Glomerular endothelial cell (primary cell): ENCODE data around the gene TWIST2. TPM values are rescaled to one million over a fixed set of nuclear protein-coding genes. Genes with fewer than 3 reads are reported as not detected.

Experiments used
- DNase-seq: peaks from one replicate; pipeline ENCODE4 v3.0.0-alpha.2; 2011; ENCODE audit warnings: low read depth, low spot score; ENCODE audit errors: extremely low read depth
- total RNA-seq: library from RNA; depleted of rRNA; stranded (reverse); fragments of >200 nt; gene quantifications from 2 replicates; pipeline ENCODE4 v1.2.3, GENCODE V29; 2015

TWIST2 gene
- 4.8 and 7.2 TPM in 2 replicates for total RNA-seq

DNA sequence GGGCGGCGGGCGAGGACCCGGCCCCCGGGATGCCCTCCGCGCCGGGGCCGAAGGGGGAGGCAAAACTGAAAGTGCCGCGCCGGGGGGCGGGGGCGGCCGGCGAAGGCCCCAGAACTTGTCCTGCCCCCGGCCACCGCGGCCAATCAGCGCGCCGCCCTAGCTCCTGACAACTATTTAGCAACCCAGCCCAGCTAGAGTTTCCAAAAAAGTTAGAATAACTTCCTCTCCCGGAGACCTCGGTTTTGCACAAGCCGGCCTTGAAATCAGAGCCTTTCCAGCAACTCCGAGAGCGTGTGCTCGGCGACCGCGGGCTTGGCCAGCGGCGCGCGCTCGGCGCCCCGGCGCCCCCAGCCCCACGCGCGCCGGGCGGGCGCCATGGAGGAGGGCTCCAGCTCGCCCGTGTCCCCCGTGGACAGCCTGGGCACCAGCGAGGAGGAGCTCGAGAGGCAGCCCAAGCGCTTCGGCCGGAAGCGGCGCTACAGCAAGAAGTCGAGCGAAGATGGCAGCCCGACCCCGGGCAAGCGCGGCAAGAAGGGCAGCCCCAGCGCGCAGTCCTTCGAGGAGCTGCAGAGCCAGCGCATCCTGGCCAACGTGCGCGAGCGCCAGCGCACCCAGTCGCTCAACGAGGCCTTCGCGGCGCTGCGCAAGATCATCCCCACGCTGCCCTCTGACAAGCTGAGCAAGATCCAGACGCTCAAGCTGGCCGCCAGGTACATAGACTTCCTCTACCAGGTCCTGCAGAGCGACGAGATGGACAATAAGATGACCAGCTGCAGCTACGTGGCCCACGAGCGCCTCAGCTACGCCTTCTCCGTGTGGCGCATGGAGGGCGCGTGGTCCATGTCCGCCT is at the start of gene TWIST2:
Gene TWIST2 (plus strand): TSS at position 245 of the 850 bp plus-strand sequence. CDS start 131 bp downstream, at position 376.
- no peak for DNase-seq

GRCh38 chr2:238801791-238802190 is 46.1 kb upstream of the TWIST2 start:
- no peak for DNase-seq

- DNase-seq = no peak
These were observed 44.9 kb upstream of the TWIST2 start for GRCh38 chr2:238802957-238803356.

- no peak for DNase-seq
These were observed 43.7 kb upstream of the TWIST2 start for GRCh38 chr2:238803996-238804870.

DNA sequence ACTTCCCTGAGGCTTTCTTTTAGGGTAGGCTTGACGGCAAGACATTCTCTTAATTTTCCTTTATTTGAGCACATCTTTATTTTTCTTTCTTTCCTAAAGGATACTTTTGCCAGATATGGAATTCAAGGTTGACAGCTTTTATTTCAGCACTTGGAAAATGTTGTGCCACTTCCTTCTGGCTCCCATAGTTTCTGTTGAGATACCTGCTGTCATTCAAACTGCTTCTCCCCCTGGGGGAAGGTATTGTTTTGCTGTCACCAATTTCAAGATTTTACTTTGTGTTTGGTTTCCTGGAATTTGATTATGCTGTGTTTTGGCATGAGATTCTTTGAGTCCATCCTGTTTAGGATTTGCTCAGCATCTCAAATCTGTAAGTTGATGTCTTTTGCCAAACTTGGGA is 39.1 kb upstream of the TWIST2 start:
- no peak for DNase-seq

DNA sequence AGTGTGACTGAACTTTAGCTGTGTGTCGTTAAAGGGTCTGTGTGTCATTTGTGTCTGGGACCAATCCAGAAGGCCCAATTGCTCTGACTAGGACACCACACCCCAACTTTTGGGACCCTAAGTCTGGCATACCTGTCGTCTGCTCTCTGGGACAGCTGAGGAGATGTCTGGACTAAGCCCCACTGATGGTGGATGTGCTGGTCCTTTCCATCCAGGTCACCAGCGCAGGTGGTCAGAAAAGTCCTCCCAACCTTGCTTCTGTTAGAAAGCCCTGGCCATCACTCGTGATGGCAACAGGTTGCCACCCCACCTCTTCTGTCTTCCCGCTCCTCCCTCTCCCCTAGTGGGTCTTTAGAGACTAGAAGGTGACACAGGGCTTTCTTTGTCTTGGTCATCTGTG is 37.6 kb upstream of the TWIST2 start:
- DNase-seq = no peak

- no peak for DNase-seq
These were observed 36.6 kb upstream of the TWIST2 start for GRCh38 chr2:238811293-238811692.

GRCh38 chr2:238811759-238812158 is 36.1 kb upstream of the TWIST2 start:
- DNase-seq = no peak

DNA sequence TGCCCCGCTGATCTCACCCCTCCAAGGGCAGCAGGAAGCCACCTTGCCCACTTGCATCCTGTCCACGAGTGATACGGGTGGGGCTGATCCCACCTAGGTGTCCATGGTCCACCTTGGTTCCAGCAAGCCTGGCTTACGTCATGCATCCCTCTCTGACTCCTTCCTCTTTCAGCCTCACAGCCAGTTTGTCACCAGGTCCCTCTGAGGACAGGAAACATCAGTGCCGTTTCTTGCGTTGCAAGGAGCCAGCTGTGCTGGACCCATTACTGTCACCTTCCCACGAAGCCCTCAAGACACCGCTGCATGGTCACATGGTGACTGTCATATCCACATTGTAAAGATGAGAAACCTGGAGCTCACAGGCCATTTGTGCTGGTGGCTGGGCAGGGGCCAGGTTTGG is 34.8 kb upstream of the TWIST2 start:
- DNase-seq = no peak

DNA sequence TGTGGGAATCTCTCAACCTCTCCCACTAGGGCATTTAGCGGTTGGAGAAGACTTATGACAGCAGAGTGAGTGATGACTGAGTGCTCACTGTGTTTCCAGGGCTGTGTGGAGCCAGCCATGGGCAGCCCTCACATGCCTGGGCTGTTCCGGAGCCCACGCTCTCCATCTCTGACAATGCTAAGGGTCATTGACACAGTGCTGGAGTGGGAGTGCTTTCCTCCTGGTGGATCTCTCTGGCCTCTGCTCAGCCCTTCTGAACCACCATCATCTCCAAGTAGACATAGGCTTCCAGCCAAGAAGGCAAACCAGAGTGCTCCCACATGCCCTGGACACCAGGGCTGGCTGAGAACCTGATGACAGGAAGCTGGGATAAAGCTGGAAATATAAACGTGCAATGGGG is 33.1 kb upstream of the TWIST2 start:
- no peak for DNase-seq

DNA sequence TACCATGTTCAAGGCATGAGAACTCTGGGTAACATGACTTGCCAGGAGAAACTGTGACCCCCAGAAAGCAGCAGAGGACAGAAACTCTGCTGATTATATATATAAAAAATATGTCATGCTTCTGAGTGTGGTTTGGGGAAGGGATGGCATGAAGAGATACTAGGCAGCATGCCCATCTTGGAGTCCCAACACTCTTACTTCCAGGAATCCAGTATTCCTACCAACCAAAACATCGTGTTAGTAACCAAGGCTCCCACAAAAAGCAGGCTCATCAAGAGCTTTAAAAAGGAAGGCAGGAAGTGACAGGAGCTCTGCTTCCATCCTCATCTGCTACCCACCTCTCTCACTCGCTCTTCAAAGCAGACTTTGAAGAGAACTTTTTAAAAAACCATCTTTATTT is 31.6 kb upstream of the TWIST2 start:
- no peak for DNase-seq

GRCh38 chr2:238817382-238817781 is 30.5 kb upstream of the TWIST2 start:
- DNase-seq = no peak

GRCh38 chr2:238817891-238818290 is 30.0 kb upstream of the TWIST2 start:
- DNase-seq = no peak

DNA sequence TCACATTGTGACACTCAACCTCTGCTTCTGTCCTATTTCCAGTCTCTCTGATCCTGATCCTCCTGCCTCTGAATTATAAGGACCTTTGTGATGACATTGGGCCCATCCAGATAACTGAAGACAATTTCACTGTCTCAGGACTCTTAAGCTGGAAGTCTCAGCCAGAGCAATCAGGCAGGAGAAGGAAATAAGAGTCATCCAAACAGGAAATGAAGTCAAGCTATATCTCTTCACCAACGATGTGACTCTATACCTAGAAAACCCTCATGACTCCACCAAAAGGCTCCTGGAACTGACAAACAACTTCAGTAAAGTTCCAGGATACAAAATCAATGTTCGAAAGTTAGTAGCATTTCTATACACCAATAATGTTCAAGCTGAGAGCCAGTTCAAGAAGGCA is 29.3 kb upstream of the TWIST2 start:
- no peak for DNase-seq

DNA sequence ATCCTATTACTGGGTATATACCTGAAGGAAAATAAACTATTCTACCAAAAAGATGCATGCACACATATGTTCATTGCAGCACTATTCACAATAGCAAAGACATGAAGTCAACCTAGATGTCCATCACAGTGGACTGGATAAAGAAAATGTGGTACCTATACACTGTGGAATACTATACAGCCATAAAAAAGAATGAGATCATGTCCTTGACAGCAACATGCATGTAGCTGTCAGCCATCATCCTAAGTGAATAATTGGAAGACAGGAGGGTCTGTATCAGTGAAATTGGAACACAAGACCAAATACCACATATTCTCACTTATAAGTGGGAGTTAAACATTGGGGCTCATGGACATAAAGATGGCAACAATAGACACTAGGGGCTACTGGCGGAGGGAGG is 27.7 kb upstream of the TWIST2 start:
- no peak for DNase-seq

DNA sequence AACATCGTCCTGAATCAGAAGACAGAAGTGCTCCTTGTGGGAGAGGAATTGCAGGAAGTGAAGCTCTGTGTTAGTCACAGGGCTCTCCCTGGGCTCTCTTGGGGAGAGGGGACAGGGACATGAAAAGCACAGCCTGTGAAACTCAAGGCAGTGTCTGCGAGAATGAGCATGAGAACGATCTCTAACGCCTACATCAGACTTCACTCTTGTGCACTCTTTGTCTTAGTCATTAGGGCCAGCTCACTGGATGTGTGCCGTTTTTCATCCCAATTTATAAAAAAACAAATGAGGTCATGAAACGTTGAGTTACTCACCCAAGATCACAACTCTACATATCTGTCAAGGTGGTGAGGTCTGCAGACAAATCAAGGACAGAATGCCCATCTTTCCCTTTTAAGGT is 27.0 kb upstream of the TWIST2 start:
- no peak for DNase-seq

GRCh38 chr2:238821391-238821790 is 26.5 kb upstream of the TWIST2 start:
- no peak for DNase-seq

GRCh38 chr2:238821944-238822670 is 25.8 kb upstream of the TWIST2 start:
- no peak for DNase-seq

GRCh38 chr2:238822955-238823354 is 24.9 kb upstream of the TWIST2 start:
- DNase-seq = no peak

DNA sequence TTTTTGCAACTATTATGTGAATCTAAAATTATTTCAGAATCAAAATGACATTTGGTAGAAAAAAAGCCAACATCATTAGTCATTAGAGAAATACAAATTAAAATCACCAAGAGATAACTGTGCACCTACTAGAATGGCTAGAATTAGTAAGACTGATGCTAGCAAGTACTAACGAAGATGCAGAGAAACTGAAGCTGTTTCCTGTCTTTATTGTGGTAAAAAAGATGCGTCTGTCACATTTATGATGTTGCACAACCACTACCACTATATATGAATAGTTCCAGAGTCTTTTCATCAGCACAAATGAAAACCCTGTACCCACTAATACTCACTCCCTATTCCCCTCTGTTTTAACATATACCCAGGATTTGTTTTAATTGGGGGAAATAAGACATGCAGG is 16.7 kb upstream of the TWIST2 start:
- no peak for DNase-seq

GRCh38 chr2:238834982-238835381 is 12.9 kb upstream of the TWIST2 start:
- DNase-seq = no peak
